Measurements from ENCODE around the gene ACTL7B. TPM values are rescaled to one million over a fixed set of nuclear protein-coding genes. Genes with fewer than 3 reads are reported as not detected.

ACTL7B gene
- total and polyA plus RNA-seq, 2 donors (not counting 1 experiment from before 2014, with no cell fraction given): 0.07 TPM; not detected in 1

- H2AFZ ChIP-seq (ENCODE audit: insufficient read depth, low read depth, low read length, poor library complexity, severe bottlenecking): no peak overlapping the region
- no peak overlapping the region for H3K4me3 ChIP-seq (ENCODE audit: control extremely low read depth in 1 of 5, extremely low read depth in 1 of 5, insufficient read depth in 1 of 5, low read depth in 2 of 5, low read length in 4 of 5)
- H3K27ac ChIP-seq (ENCODE audit: low read length in 2 of 2): no peak overlapping the region
- Mint-ChIP-seq H3K27me3 (no peaks in the 10 kb centered on the region), H3K9me3 (ENCODE audit: insufficient read depth) (peaks cover 2% of the 10 kb centered on the region), H3K4me1 (no peaks in the 10 kb centered on the region), H3K27ac (no peak overlapping the region), H3K4me3 (no peak overlapping the region)
- H3K27me3 ChIP-seq (replicated peaks in 1 of 4; ENCODE audit: control extremely low read depth in 1 of 4, control insufficient read depth in 3 of 4, insufficient read depth in 4 of 4, low read length in 3 of 4): no peaks in the 10 kb centered on the region
- POLR2A ChIA-PET: no interaction called here
- intact Hi-C loops (cut with micrococcal nuclease): no loop called here
- no peak for TF ChIP-seq EZH2 (IDR thresholded peaks at IDR 0.05; ENCODE audit: borderline replicate concordance, insufficient read depth, low read depth, low read length, poor library complexity, severe bottlenecking)
- TF ChIP-seq, protein P1, sequence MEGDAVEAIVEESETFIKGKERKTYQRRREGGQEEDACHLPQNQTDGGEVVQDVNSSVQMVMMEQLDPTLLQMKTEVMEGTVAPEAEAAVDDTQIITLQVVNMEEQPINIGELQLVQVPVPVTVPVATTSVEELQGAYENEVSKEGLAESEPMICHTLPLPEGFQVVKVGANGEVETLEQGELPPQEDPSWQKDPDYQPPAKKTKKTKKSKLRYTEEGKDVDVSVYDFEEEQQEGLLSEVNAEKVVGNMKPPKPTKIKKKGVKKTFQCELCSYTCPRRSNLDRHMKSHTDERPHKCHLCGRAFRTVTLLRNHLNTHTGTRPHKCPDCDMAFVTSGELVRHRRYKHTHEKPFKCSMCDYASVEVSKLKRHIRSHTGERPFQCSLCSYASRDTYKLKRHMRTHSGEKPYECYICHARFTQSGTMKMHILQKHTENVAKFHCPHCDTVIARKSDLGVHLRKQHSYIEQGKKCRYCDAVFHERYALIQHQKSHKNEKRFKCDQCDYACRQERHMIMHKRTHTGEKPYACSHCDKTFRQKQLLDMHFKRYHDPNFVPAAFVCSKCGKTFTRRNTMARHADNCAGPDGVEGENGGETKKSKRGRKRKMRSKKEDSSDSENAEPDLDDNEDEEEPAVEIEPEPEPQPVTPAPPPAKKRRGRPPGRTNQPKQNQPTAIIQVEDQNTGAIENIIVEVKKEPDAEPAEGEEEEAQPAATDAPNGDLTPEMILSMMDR (IDR thresholded peaks at IDR 0.05): no peak
- peaks cover 2 to 3% of the 10 kb centered on the region in 2 experiments for H3K36me3 ChIP-seq (replicated peaks in 1 of 2; ENCODE audit: control extremely low read depth in 1 of 2, control insufficient read depth in 1 of 2, extremely low read depth in 1 of 2, insufficient read depth in 2 of 2, low read length in 1 of 2)
- CTCF ChIA-PET: no interaction called here
- no peaks in the 10 kb centered on the region for H3K9me3 ChIP-seq (ENCODE audit: control extremely low read depth in 1 of 3, control insufficient read depth in 2 of 3, insufficient read depth in 1 of 3, low read length in 2 of 3)
- no peaks in the 10 kb centered on the region for H3K79me2 ChIP-seq (ENCODE audit: control insufficient read depth, insufficient read depth, low read length)
- no peaks in the 10 kb centered on the region for H3K4me1 ChIP-seq (ENCODE audit: control insufficient read depth in 2 of 2, insufficient read depth in 2 of 2, low read length in 2 of 2)
- DNase-seq: no peak
- no peak overlapping the region for H3K4me2 ChIP-seq (replicated peaks; ENCODE audit: low read depth, low read length, poor library complexity, severe bottlenecking)
- WGBS (ENCODE audit: insufficient coverage): 96% methylated on average over 2 of the region's 4 CpGs
- ATAC-seq (ENCODE audit: low read depth): no peak
- H4K20me1 ChIP-seq (ENCODE audit: control insufficient read depth, insufficient read depth, low read length, poor library complexity, severe bottlenecking): no peaks in the 10 kb centered on the region
- H3K9ac ChIP-seq (ENCODE audit: low read length): no peak overlapping the region
These were observed 9.3 kb upstream of the ACTL7B start for GRCh38 chr9:108865037-108865436.

- Mint-ChIP-seq H3K27ac (no peak overlapping the region), H3K4me3 (no peak overlapping the region), H3K9me3 (ENCODE audit: insufficient read depth) (peaks cover 2% of the 10 kb centered on the region), H3K27me3 (no peaks in the 10 kb centered on the region), H3K4me1 (no peaks in the 10 kb centered on the region)
- Histone ChIP-seq H2AFZ (ENCODE audit: insufficient read depth, low read depth, low read length, poor library complexity, severe bottlenecking) (no peak overlapping the region), H3K4me3 (ENCODE audit: control extremely low read depth in 1 of 5, extremely low read depth in 1 of 5, insufficient read depth in 1 of 5, low read depth in 2 of 5, low read length in 4 of 5) (no peak overlapping the region), H3K4me1 (ENCODE audit: control insufficient read depth in 2 of 2, insufficient read depth in 2 of 2, low read length in 2 of 2) (no peaks in the 10 kb centered on the region), H3K4me2 (replicated peaks; ENCODE audit: low read depth, low read length, poor library complexity, severe bottlenecking) (no peak overlapping the region), H3K9me3 (ENCODE audit: control extremely low read depth in 1 of 3, control insufficient read depth in 2 of 3, insufficient read depth in 1 of 3, low read length in 2 of 3) (no peaks in the 10 kb centered on the region), H3K9ac (ENCODE audit: low read length) (no peak overlapping the region), H3K36me3 (replicated peaks in 1 of 2; ENCODE audit: control extremely low read depth in 1 of 2, control insufficient read depth in 1 of 2, extremely low read depth in 1 of 2, insufficient read depth in 2 of 2, low read length in 1 of 2) (peaks cover 2% of the 10 kb centered on the region in 2 experiments), H3K27me3 (replicated peaks in 1 of 4; ENCODE audit: control extremely low read depth in 1 of 4, control insufficient read depth in 3 of 4, insufficient read depth in 4 of 4, low read length in 3 of 4) (no peaks in the 10 kb centered on the region), H3K27ac (ENCODE audit: low read length in 2 of 2) (no peak overlapping the region), H4K20me1 (ENCODE audit: control insufficient read depth, insufficient read depth, low read length, poor library complexity, severe bottlenecking) (no peaks in the 10 kb centered on the region), H3K79me2 (ENCODE audit: control insufficient read depth, insufficient read depth, low read length) (no peaks in the 10 kb centered on the region)
- ChIA-PET POLR2A (no interaction called here), CTCF (no interaction called here)
- ATAC-seq (ENCODE audit: low read depth): no peak
- WGBS (ENCODE audit: insufficient coverage): 100% methylated on average over 1 of the region's 3 CpGs
- no peak for TF ChIP-seq EZH2 (IDR thresholded peaks at IDR 0.05; ENCODE audit: borderline replicate concordance, insufficient read depth, low read depth, low read length, poor library complexity, severe bottlenecking)
- TF ChIP-seq, protein P1 (IDR thresholded peaks at IDR 0.05): no peak
- intact Hi-C loops (cut with micrococcal nuclease): no loop called here
- DNase-seq: no peak
These were observed 8.7 kb upstream of the ACTL7B start for GRCh38 chr9:108864446-108864845.

Data from B cell (primary cell).